NCI-H2227 (cell line): ENCODE data around the gene VAT1L.
A peak's percentile ranks its signal among the peaks of the same experiment; 100 is the strongest.

Source experiments
- DNase-seq: peaks from one replicate; lab custom pipeline; 2025; ENCODE audit not compliant: unreplicated experiment; lab: John Stamatoyannopoulos, UW

Gene VAT1L

GRCh38 chr16:77788181-77789084 lies at the start of gene VAT1L:
Gene VAT1L (plus strand): TSS chr16:77788564. CDS start chr16:77788683, 119 bp downstream.
- DNase-seq, result peak; percentile 52

DNA sequence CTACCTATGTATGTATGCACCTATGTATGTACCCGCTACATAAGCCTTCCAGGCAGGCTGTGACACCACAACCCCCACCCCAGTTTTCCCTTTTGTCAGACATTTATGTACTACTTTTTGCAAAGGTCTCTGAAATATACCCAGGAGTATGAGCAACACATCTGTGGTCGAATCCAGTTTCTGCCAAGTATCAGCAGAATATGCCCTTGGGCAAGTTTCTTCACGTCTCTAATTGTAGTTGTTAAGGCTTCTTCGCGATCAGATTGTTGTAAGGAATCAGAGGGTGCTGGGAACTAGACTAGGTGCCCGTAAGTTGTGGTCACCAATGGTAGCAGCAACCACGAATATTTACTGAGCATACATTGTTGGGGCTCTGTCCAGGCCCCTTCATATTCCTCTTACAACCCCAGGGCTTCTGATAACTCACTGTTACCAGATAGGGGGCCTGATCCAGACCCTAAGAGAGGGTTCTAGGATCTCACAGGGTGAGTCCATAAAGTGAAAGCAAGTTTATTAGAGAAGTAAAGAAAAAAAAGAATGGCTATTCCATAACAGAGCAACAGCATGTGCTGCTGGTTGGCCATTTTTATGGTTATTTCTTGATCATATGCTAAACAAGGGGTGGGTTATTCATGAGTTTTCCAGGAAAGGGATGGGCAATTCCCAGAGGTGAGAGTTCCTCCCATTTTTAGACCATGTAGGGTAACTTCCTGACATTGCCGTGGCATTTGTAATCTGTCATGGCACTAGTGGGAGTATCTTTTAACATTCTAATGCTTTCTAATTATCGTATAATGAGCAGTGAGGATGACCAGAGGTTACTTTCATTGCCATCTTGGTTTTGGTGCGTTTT lies 49.4 kb upstream of the VAT1L start:
- no peak for DNase-seq

DNA sequence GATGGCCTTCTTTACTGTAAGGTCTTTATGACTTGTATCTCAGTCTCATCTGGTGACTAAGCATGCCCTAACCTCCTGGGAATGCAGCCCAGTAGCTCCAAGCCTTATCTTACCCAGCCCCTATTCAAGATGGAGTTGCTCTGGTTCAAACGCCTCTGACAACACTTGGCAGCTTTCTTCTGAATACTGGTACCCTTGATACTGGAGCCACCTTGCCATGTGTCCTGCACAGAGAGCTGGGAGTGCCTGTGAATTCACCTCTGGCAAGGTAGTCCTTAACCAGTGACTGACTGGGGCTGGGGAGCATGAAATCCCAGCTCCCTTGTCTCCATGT lies 48.8 kb upstream of the VAT1L start:
- no peak for DNase-seq

DNA sequence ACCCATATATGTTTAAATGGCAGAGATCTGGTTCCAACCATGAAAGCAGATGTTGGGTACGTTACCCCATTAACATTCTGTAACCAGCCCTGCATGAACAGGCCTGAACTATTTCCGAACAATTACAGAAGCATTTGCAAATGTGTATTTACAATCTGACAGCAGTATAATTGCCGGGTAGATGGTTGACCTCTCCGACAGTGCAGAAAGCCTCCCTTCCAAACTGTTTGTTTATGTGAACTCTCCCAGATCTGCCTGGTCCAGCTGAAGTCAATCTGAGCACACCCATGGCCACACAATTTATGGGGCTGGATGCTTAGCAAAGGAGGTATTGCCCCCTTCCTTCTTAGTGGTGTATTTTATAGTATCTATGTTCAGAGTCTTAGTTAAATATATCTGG lies 44.2 kb upstream of the VAT1L start:
- DNase-seq, result peak; percentile 1

DNA sequence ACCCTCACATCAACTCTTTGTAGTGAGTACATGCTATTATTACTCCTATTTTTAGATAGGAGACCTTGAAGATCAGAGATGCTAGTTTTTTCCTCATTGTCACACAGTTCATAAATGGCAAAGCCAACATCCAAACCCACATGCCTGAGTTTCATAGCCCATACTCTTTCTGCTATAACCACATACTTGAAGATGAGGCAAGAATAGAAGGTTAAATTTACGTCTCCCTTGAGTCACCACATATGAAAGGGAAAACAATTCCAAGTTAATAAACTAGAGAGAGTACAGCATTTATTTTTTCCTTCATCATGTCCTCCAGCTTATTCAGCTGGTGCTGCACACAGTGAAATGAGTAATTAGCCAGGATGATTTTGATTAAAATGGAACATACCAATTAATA lies 42.4 kb upstream of the VAT1L start:
- no peak for DNase-seq

DNA sequence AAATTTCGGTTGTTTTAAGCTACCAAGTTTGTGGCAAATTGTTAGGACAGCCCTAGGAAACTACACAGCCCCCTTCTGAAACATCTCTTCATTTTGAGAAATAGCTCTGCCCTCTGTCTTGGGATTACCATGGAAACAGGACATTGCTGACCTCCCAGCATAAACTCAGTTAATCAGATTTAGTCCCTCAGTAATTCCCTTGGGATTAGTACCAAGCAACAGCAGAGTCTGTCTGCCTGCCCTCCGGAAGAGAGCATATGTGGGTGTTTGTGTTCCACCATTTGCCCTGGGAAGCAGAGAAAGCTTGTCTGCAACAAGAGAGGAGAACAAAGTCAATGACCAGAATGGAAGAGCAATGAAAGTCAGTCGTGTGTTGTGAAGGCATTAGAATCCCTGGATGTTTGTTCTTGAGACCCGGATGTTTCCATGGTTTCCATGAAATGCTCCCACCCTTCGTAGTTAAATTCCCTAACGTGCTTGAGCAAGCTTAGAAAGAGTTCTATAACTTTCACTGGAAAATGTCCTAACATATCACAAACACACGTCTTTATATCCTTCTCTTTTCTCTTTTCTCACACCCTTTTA lies 39.9 kb upstream of the VAT1L start:
- no peak for DNase-seq

DNA sequence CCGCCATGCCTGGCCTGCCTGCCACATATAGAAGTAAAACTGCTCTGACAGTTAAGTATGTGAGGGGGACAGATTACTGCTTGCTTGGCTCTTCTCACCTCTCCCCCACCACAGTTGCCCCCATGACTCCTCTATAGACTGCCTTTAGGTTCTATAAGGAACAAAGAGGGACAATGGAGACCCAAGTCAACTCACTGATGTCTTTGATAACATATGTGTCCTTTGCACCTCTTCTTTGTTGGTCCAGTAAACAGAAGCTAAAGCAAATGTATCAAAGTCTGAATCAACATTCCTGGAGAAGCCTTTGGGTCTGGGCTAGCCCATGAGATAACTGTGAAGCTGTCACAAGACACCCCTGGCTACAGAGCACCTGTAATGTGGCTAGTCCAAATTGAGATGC lies 38.9 kb upstream of the VAT1L start:
- DNase-seq, result no peak

GRCh38 chr16:77758046-77758445 lies 30.3 kb upstream of the VAT1L start:
- DNase-seq, result no peak

GRCh38 chr16:77758508-77758907 lies 29.9 kb upstream of the VAT1L start:
- DNase-seq, result no peak

DNA sequence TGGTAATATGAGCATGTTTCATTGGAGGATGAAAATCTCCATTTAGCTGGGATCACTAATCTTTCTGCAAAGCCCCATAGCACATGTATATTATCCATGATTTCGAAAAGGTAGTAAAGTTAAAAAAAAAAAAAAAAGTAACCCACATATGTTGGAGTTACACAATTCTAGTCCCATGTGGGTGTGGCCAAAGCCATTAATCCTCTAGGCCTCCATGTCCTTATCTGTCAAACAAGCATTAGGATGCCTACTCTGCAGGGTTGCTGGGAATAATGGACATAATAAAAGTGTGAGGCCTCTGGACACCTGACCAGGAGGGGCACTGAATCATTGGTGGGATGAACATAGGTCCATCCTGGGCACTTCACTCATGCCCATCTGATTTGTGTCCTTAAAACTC lies 29.2 kb upstream of the VAT1L start:
- no peak for DNase-seq

GRCh38 chr16:77759821-77760220 lies 28.5 kb upstream of the VAT1L start:
- no peak for DNase-seq

GRCh38 chr16:77760800-77761199 lies 27.6 kb upstream of the VAT1L start:
- DNase-seq, result no peak

- no peak for DNase-seq
Observed at GRCh38 chr16:77761204-77761603, 27.2 kb upstream of the VAT1L start.

- DNase-seq, result no peak
Observed at GRCh38 chr16:77762262-77762661, 26.1 kb upstream of the VAT1L start.

DNA sequence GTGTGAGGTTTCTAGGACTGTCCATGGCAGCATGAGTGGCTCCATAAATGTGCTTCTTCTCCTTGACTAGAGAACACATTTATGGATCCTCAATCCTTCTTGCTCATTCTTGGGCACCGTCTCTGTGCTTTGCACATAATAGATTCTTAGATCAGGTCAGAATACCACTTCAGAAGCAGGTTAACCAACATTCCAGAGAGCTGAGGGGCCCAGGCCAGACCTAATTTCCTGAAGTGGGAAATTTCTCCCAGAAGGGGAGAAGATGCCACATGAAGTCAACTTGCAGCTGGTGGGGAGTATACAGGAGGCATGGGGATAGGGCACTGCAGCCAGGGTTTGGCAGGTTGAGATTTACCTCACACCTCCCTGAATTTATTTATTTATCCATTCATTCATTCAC lies 24.4 kb upstream of the VAT1L start:
- DNase-seq, result no peak

GRCh38 chr16:77767211-77767610 lies 21.2 kb upstream of the VAT1L start:
- DNase-seq, result no peak

DNA sequence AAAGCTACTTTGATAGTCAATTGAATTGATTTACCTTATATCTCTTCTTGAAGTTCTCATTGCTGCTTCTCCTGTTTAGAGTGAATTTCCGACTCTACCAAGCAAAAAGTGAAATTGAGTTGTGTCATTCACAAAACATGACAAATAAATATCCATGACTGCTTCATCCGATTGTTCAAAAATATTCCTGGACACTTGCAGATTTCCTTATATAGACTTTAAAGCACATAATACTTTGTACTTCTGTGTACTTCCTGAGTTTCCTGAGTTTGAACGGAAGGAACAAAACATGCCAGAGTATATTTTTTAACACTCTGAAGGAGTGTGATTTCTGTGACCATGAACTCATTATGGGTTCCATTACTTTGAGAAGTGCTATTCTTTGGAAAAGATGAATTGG lies 20.5 kb upstream of the VAT1L start:
- DNase-seq, result no peak

- DNase-seq, result no peak
Observed at GRCh38 chr16:77775911-77776909, 12.2 kb upstream of the VAT1L start.

DNA sequence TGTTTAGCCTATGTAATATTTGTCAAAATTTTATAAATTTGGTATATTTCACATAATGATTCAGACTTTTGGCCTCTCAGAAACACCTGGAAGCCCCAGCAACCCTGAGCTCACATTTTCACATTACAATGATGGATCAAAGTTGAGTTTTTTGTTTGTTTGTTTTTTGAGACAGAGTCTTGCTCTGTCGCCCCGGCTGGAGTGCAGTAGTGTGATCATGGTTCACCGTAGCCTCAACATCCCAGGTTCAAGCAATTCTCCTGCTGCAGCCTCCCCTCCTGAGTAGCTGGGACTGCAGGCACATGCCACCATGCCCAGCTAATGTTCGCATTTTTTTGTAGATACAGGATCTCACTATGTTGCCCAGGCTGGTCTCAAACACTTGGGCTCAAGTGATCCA lies 10.6 kb upstream of the VAT1L start:
- DNase-seq, result no peak

GRCh38 chr16:77780378-77780837 lies 8.0 kb upstream of the VAT1L start:
- no peak for DNase-seq

DNA sequence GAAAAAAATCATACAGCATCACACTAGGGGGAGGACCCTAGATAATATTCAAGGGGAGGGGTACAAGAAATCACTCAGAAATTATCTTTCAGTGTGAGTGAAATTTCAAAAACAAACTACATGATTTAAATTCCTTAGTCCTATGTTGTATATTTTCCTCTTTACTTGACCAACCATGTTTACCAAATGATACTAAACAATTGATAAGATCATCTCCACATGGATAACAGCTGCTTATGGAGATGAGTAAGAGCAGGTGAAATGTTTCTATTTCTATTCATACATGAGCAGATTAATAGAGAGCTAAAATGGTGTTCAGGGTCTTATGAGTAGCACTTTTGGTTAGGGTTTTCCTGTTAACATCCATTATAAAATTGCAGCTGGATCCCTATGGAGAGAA lies 7.3 kb upstream of the VAT1L start:
- DNase-seq, result no peak
